ENCODE results near the gene PMPCA.

The PMPCA gene

GRCh38 chr9:136412962-136413361 lies 2.5 kb downstream of the PMPCA start:
- Histone ChIP-seq H3K4me1 (peaks cover 13% of the 10 kb centered on the region; the same call in 1 of the 2 replicates), H3K9me3 (no peaks in the 10 kb centered on the region), H3K36me3 (peaks cover 69% of the 10 kb centered on the region), H3K27me3 (no peaks in the 10 kb centered on the region), H3K4me3 (ENCODE audit: low read depth, low read length) (peak overlapping the region; percentile 1)
- TF ChIP-seq, protein P1, sequence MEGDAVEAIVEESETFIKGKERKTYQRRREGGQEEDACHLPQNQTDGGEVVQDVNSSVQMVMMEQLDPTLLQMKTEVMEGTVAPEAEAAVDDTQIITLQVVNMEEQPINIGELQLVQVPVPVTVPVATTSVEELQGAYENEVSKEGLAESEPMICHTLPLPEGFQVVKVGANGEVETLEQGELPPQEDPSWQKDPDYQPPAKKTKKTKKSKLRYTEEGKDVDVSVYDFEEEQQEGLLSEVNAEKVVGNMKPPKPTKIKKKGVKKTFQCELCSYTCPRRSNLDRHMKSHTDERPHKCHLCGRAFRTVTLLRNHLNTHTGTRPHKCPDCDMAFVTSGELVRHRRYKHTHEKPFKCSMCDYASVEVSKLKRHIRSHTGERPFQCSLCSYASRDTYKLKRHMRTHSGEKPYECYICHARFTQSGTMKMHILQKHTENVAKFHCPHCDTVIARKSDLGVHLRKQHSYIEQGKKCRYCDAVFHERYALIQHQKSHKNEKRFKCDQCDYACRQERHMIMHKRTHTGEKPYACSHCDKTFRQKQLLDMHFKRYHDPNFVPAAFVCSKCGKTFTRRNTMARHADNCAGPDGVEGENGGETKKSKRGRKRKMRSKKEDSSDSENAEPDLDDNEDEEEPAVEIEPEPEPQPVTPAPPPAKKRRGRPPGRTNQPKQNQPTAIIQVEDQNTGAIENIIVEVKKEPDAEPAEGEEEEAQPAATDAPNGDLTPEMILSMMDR (IDR thresholded peaks at IDR 0.05; ENCODE audit: low read depth, low read length): no peak; the same call in 1 of the 2 replicates
- peak; percentile 90 for DNase-seq

- Histone ChIP-seq H3K9me3 (no peaks in the 10 kb centered on the region), H3K4me3 (ENCODE audit: low read depth, low read length) (no peak overlapping the region), H3K4me1 (peaks cover 10% of the 10 kb centered on the region; the same call in 1 of the 2 replicates), H3K27me3 (no peaks in the 10 kb centered on the region), H3K36me3 (peaks cover 88% of the 10 kb centered on the region)
- no peak for DNase-seq
- TF ChIP-seq, protein P1 (IDR thresholded peaks at IDR 0.05; ENCODE audit: low read depth, low read length): no peak
These were observed 6.0 kb downstream of the PMPCA start for GRCh38 chr9:136416427-136416826.

DNA sequence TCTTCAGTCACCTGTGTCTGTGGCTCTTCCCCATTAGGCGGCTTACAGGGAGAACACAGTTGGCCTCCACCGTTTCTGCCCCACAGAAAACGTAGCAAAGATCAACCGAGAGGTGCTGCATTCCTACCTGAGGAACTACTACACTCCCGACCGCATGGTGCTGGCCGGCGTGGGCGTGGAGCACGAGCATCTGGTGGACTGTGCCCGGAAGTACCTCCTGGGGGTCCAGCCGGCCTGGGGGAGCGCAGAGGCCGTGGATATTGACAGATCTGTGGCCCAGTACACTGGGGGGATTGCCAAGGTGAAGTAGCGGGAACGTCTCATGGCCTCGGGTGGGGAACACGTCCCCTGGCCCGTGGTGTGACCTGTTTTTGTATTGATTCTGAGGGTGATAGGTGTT lies 6.5 kb downstream of the PMPCA start:
- Histone ChIP-seq H3K4me1 (peaks cover 7% of the 10 kb centered on the region; the same call in 1 of the 2 replicates), H3K27me3 (no peaks in the 10 kb centered on the region), H3K9me3 (no peaks in the 10 kb centered on the region), H3K36me3 (peaks cover 93% of the 10 kb centered on the region), H3K4me3 (ENCODE audit: low read depth, low read length) (no peak overlapping the region)
- no peak for DNase-seq
- TF ChIP-seq, protein P1 (IDR thresholded peaks at IDR 0.05; ENCODE audit: low read depth, low read length): no peak

DNA sequence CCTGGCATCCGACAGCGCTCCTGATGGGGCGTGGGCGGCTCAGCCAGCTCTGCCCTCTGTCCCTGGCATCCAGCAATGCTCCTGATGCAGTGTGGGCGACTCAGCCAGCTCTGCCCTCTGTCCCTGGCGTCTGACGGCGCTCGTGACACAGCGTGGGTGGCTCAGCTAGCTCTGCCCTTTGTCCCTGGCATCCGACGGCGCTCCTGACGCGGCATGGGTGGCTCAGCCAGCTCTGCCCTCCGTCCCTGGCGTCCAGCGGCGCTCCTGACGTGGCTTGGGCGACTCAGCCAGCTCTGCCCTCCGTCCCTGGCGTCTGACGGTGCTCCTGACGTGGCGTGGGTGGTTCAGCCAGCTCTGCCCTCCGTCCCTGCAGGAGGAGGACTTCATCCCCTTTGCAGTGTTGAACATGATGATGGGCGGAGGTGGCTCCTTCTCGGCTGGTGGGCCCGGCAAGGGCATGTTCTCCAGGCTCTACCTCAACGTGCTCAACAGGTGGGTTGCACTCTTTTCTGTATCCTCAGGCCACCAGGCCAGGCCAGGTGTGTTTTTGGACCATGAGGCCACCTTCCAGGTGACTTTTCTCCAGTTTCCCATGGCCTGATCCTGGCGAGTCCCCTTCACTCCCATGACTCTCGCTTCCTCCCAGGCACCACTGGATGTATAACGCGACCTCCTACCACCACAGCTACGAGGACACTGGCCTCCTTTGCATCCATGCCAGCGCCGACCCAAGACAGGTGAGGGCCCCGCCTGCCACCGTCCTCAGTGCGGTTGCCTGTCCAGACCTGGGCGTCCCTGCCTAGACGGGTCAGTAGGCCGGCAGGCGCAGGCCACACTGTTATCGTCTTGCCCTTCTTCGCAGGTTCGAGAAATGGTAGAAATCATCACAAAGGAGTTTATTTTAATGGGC lies 8.0 kb downstream of the PMPCA start:
- Histone ChIP-seq H3K4me1 (no peaks in the 10 kb centered on the region), H3K36me3 (peaks cover 93% of the 10 kb centered on the region), H3K9me3 (no peaks in the 10 kb centered on the region), H3K4me3 (ENCODE audit: low read depth, low read length) (no peak overlapping the region), H3K27me3 (no peaks in the 10 kb centered on the region)
- TF ChIP-seq, protein P1 (IDR thresholded peaks at IDR 0.05; ENCODE audit: low read depth, low read length): no peak
- DNase-seq: no peak

DNA sequence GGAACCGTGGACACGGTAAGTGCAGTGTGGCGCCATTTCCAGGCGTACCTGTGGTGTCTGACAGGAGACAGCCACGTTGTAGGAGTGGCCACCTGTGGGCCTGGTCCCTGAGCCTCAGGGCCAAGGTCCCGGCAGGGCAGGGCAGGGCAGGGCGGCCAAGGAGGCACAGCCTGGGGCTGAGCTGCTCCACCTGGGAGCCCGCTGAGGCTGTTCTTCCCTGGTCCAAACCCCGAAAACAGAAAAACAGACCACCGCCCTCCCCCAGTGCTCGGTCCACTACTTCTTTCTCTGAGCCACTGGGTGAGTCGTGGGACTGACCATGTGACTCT lies 8.6 kb downstream of the PMPCA start:
- H3K4me3 ChIP-seq (ENCODE audit: low read depth, low read length): no peak overlapping the region
- no peak for DNase-seq
- H3K36me3 ChIP-seq: peaks cover 93% of the 10 kb centered on the region
- H3K9me3 ChIP-seq: no peaks in the 10 kb centered on the region
- TF ChIP-seq, protein P1 (IDR thresholded peaks at IDR 0.05; ENCODE audit: low read depth, low read length): no peak
- H3K27me3 ChIP-seq: no peaks in the 10 kb centered on the region
- no peaks in the 10 kb centered on the region for H3K4me1 ChIP-seq

GRCh38 chr9:136421791-136422190 lies 11.3 kb downstream of the PMPCA start:
- DNase-seq: no peak
- Histone ChIP-seq H3K27me3 (no peaks in the 10 kb centered on the region), H3K4me1 (no peaks in the 10 kb centered on the region), H3K9me3 (no peaks in the 10 kb centered on the region), H3K4me3 (ENCODE audit: low read depth, low read length) (no peak overlapping the region), H3K36me3 (peaks cover 80% of the 10 kb centered on the region)
- TF ChIP-seq, protein P1 (IDR thresholded peaks at IDR 0.05; ENCODE audit: low read depth, low read length): no peak

All from BE2C (cell line).